Measurements from ENCODE around the gene GADD45B. TPM values are rescaled to one million over a fixed set of nuclear protein-coding genes. Genes with fewer than 3 reads are reported as not detected.
"Not testable (repeated sequence)": the region's sequence is repeated elsewhere in the genome, so short reads cannot be mapped to it uniquely, and the experiment has no call there.

GADD45B gene
- total and polyA plus RNA-seq, 5 donors from 2014 or later = 53.4 to 191 (median 63.8) TPM

DNA sequence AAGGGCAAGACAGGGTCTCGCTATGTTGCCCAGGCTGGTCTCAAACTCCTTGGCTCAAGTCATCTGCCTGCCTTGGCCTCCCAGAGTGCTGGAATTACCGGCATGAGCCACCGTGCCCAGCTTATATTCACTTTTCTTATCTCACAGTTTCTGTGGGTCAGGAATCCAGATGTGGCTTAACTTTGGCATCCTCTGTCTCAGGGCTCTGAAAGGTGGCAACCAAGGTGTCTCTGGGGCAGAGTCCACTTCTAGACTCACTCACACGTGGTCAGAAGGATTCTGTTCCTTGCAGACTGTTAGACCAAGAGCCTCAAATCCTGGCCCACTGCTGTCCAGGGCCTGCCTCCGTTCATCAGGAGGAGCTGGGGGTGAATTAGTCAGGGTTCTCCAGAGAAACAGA is 11.5 kb upstream of the GADD45B start:
- ATAC-seq (ENCODE audit: low read depth in 2 of 2) (no peak), DNase-seq (no peak)
- Mint-ChIP-seq H3K9me3 (peaks cover 0 to 1% (median 0%) of the 10 kb centered on the region in 7 donors), H3K36me3 (no peaks in the 10 kb centered on the region), H3K4me3 (peak overlapping the region in 2 of 4 donors; percentile 27 to 49), H3K27me3 (no peaks in the 10 kb centered on the region), H3K4me1 (peaks cover 0 to 17% (median 0%) of the 10 kb centered on the region in 4 donors), H3K27ac (no peak overlapping the region)
- Histone ChIP-seq H3K4me1 (ENCODE audit: control insufficient read depth, insufficient read depth, low read length, poor library complexity, severe bottlenecking) (peaks cover 16% of the 10 kb centered on the region), H3K4me3 (ENCODE audit: low read depth, low read length) (no peak overlapping the region), H3K9me3 (ENCODE audit: control insufficient read depth in 2 of 2, low read length in 2 of 2) (no peaks in the 10 kb centered on the region), H3K27me3 (ENCODE audit: control insufficient read depth, insufficient read depth, low read length) (no peaks in the 10 kb centered on the region), H3K27ac (ENCODE audit: insufficient read depth, low read length, poor library complexity, severe bottlenecking) (no peak overlapping the region), H3K36me3 (ENCODE audit: control insufficient read depth, insufficient read depth, low read length) (no peaks in the 10 kb centered on the region)

DNA sequence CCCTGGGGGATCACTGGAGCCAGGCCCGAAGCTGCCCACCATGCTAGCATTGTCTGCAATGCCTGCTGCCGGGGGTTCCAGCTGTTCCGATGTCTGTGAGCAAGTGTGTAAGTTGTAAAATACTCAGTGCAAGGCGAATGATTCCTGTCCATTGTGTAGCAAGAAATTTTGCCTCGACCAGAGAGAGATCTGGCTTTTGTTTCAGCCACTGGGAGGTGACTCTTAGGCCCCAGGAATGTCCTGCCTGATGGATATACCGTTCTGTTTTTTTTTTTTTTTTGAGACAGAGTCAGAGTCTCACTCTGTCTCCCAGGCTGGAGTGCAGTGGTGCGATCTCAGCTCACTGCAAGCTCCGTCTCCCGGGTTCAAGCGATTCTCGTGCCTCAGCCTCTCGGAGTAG is 7.3 kb upstream of the GADD45B start:
- Mint-ChIP-seq H3K27ac (no peak overlapping the region), H3K4me1 (peaks cover 0 to 6% (median 0%) of the 10 kb centered on the region in 4 donors), H3K9me3 (peaks cover 0 to 1% (median 0%) of the 10 kb centered on the region in 7 donors), H3K27me3 (no peaks in the 10 kb centered on the region), H3K36me3 (no peaks in the 10 kb centered on the region), H3K4me3 (no peak overlapping the region)
- peaks cover 5% of the 10 kb centered on the region for H3K4me1 ChIP-seq (ENCODE audit: control insufficient read depth, insufficient read depth, low read length, poor library complexity, severe bottlenecking)
- no peak overlapping the region for H3K27ac ChIP-seq (ENCODE audit: insufficient read depth, low read length, poor library complexity, severe bottlenecking)
- H3K27me3 ChIP-seq (ENCODE audit: control insufficient read depth, insufficient read depth, low read length) = no peaks in the 10 kb centered on the region
- no peaks in the 10 kb centered on the region for H3K36me3 ChIP-seq (ENCODE audit: control insufficient read depth, insufficient read depth, low read length)
- H3K9me3 ChIP-seq (ENCODE audit: control insufficient read depth in 2 of 2, low read length in 2 of 2) = no peaks in the 10 kb centered on the region
- no peak for ATAC-seq (ENCODE audit: low read depth in 2 of 2)
- H3K4me3 ChIP-seq (ENCODE audit: low read depth, low read length) = no peak overlapping the region
- no peak for DNase-seq

DNA sequence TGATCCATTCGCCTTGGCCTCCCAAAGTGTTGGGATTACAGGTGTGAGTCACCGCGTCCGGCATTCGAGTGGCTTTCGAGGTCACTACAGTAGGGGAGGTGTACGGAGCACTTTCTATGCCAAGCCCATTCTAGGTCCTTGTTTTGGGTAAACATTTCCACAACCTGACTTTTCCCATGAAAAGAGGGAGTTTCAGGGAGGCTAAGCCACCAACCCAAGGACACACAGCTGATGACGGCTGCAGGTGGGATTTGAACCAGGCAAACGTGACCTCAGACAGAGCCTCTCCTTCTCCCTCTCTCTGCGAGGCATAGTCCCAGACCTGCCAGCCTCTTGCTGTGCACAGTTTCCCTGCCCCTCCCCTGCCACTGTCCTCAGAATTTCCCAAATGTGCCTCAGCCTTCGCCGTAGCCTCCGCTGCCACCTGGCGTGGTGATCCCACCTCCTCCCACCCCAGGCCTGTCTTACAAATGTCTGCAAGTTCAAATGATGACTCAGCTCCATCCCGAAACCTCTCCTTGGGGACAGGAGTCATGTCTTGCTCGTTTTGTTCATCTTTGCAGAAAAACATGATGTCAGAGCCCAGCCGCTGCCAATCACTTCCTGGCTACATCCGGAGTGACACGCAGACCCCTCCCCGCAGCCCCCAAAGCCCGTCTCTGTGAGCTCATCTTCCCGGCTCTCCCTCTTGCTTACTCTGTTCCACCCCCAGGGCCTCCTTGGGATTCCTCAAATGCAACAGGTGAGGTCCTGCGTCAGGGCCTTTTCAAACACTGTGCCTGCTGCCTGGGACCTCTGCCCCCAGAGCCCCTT is 6.6 kb upstream of the GADD45B start:
- Mint-ChIP-seq H3K27ac (no peak overlapping the region), H3K4me3 (peak overlapping the region in 3 of 4 donors; percentile 10 to 81 (median 41))

DNA sequence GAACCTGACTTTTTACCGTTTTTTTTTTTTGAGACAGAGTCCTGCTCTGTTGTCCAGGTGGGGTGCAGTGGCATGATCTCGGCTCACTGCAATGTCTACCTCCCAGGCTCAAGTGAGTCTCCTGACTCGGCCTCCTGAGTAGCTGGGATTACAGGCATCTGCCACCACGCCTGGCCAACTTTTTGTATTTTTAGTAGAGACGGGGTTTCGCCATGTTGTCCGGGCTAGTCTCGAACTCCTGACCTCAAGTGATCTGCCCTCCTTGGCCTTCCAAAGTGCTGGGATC is 6.1 kb upstream of the GADD45B start:
- not testable (repeated sequence) for H3K36me3 Mint-ChIP-seq; H3K27me3 ChIP-seq (ENCODE audit: control insufficient read depth, insufficient read depth, low read length); H3K9me3 ChIP-seq (ENCODE audit: control insufficient read depth in 2 of 2, low read length in 2 of 2); H3K27ac ChIP-seq (ENCODE audit: insufficient read depth, low read length, poor library complexity, severe bottlenecking); ATAC-seq (ENCODE audit: low read depth in 2 of 2); H3K9me3 Mint-ChIP-seq; DNase-seq; H3K4me3 ChIP-seq (ENCODE audit: low read depth, low read length); H3K4me1 Mint-ChIP-seq; H3K27ac Mint-ChIP-seq; H3K27me3 Mint-ChIP-seq; H3K36me3 ChIP-seq (ENCODE audit: control insufficient read depth, insufficient read depth, low read length)
- H3K4me1 ChIP-seq (ENCODE audit: control insufficient read depth, insufficient read depth, low read length, poor library complexity, severe bottlenecking) = peaks cover 13% of the 10 kb centered on the region
- peak overlapping the region in 3 of 4 donors; percentile 10 to 81 (median 41) for H3K4me3 Mint-ChIP-seq

More for the DNA sequence above, 6.6 kb upstream of the GADD45B start:
- Histone ChIP-seq H3K27ac (ENCODE audit: insufficient read depth, low read length, poor library complexity, severe bottlenecking) (no peak overlapping the region), H3K4me3 (ENCODE audit: low read depth, low read length) (no peak overlapping the region), H3K36me3 (ENCODE audit: control insufficient read depth, insufficient read depth, low read length) (no peaks in the 10 kb centered on the region), H3K9me3 (ENCODE audit: control insufficient read depth in 2 of 2, low read length in 2 of 2) (no peaks in the 10 kb centered on the region), H3K4me1 (ENCODE audit: control insufficient read depth, insufficient read depth, low read length, poor library complexity, severe bottlenecking) (peaks cover 7% of the 10 kb centered on the region), H3K27me3 (ENCODE audit: control insufficient read depth, insufficient read depth, low read length) (no peaks in the 10 kb centered on the region)
- Mint-ChIP-seq H3K36me3 (no peaks in the 10 kb centered on the region), H3K9me3 (peaks cover 0 to 1% (median 0%) of the 10 kb centered on the region in 7 donors), H3K4me1 (peaks cover 0 to 6% (median 0%) of the 10 kb centered on the region in 4 donors), H3K27me3 (no peaks in the 10 kb centered on the region)
- ATAC-seq (ENCODE audit: low read depth in 2 of 2) (no peak), DNase-seq (peak in 1 of 3 donors; percentile 45)

DNA sequence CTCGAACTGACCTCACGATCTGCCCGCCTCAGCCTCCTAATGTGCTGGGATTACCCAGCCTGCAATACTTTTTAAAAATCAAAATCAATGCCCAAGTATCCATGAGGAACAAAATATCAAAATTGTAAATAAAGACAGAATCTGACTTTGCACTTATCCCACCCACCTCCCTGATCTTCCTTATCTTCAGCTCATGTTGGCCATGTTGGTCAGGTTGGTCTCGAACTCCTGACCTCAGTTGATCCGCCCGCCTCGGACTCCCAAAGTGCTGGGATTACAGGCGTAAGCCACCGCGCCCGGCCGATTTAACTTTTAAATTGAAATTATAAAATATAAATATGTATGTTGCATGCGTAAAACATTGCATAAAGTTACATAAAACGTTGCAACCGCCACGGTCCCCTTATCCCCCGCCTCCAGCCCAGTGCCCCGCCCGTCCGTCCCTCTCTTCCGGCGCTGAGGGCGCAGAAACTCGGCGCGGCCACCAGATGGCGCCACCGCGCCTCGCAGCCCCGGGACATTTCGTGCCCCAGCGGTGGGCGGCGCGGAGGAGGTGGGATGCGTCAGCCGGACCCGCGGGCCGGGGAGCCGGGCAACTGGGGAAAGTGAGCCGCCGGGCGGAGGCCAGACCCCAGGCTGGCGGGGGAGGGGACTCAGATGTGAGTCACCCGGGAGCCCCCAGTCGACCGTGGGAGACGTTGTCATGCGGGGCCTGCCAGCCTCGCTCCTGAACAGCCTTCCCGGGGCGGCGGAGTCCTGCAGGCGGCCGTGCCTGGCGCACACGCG is 1.5 kb upstream of the GADD45B start:
- Mint-ChIP-seq H3K27ac (peak overlapping the region in 1 of 3 donors; percentile 96), H3K36me3 (peaks cover 6% of the 10 kb centered on the region), H3K9me3 (peaks cover 0 to 4% (median 0%) of the 10 kb centered on the region in 7 donors), H3K4me3 (peak overlapping the region; percentile 87 to 98 (median 91)), H3K27me3 (peaks cover 15% of the 10 kb centered on the region), H3K4me1 (peaks cover 0 to 17% (median 10%) of the 10 kb centered on the region in 4 donors)
- peak overlapping the region; percentile 66 for H3K4me3 ChIP-seq (ENCODE audit: low read depth, low read length)
- DNase-seq (peak; percentile 83 to 87 (median 85)), ATAC-seq (ENCODE audit: low read depth in 2 of 2) (peak; percentile 56 to 65)
- no peaks in the 10 kb centered on the region for H3K36me3 ChIP-seq (ENCODE audit: control insufficient read depth, insufficient read depth, low read length)
- no peaks in the 10 kb centered on the region for H3K27me3 ChIP-seq (ENCODE audit: control insufficient read depth, insufficient read depth, low read length)
- peaks cover 35% of the 10 kb centered on the region for H3K4me1 ChIP-seq (ENCODE audit: control insufficient read depth, insufficient read depth, low read length, poor library complexity, severe bottlenecking)
- H3K9me3 ChIP-seq (ENCODE audit: control insufficient read depth in 2 of 2, low read length in 2 of 2) = no peaks in the 10 kb centered on the region
- H3K27ac ChIP-seq (ENCODE audit: insufficient read depth, low read length, poor library complexity, severe bottlenecking) = peak overlapping the region; percentile 85

DNA sequence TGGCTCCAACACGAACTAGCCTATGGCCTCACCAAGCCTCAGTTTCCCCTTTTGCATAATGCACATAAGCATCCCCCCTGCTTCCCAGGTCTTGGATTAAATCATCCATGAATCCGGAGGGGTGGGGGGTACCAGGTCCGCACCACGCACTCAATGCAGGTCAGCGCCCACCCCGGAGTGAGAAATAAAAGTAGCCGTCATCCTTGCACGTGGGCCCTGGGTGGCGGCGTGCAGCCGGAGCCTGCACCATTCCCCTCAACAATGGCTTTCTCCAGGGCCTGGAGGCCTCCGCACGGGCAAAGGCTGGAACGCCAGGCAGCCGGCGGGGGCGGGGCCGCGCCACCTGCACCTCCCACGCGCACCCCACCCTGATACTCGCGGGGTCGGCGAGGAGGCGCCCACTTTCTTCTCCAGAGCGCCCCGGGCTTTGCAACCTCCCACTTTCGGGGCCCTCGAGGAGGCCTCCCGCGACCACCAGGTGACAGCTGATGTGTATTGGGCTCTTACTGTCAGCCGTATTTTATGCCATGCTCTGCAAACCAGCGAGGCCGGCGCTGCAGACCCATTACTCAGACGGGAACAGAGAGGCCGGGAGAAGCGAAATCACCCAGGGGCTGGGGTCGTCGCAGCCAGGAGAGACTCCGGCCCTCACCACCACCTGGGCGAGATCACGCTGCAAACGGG is 767 bp upstream of the GADD45B start:
- peaks cover 15% of the 10 kb centered on the region for H3K27me3 Mint-ChIP-seq
- H3K27ac ChIP-seq (ENCODE audit: insufficient read depth, low read length, poor library complexity, severe bottlenecking) = peak overlapping the region; percentile 85
- peaks cover 6% of the 10 kb centered on the region for H3K36me3 Mint-ChIP-seq
- ATAC-seq (ENCODE audit: low read depth in 2 of 2) (peak; percentile 5 to 6), DNase-seq (peak; percentile 43 to 74 (median 68))
- H3K4me3 Mint-ChIP-seq = peak overlapping the region; percentile 87 to 98 (median 91)
- peaks cover 0 to 21% (median 10%) of the 10 kb centered on the region in 4 donors for H3K4me1 Mint-ChIP-seq
- peak overlapping the region; percentile 20 to 96 (median 59) for H3K27ac Mint-ChIP-seq
- H3K36me3 ChIP-seq (ENCODE audit: control insufficient read depth, insufficient read depth, low read length) = no peaks in the 10 kb centered on the region
- peak overlapping the region; percentile 66 for H3K4me3 ChIP-seq (ENCODE audit: low read depth, low read length)
- peaks cover 0 to 4% (median 0%) of the 10 kb centered on the region in 7 donors for H3K9me3 Mint-ChIP-seq
- H3K9me3 ChIP-seq (ENCODE audit: control insufficient read depth in 2 of 2, low read length in 2 of 2) = no peaks in the 10 kb centered on the region
- H3K4me1 ChIP-seq (ENCODE audit: control insufficient read depth, insufficient read depth, low read length, poor library complexity, severe bottlenecking) = peaks cover 38% of the 10 kb centered on the region
- no peaks in the 10 kb centered on the region for H3K27me3 ChIP-seq (ENCODE audit: control insufficient read depth, insufficient read depth, low read length)

DNA sequence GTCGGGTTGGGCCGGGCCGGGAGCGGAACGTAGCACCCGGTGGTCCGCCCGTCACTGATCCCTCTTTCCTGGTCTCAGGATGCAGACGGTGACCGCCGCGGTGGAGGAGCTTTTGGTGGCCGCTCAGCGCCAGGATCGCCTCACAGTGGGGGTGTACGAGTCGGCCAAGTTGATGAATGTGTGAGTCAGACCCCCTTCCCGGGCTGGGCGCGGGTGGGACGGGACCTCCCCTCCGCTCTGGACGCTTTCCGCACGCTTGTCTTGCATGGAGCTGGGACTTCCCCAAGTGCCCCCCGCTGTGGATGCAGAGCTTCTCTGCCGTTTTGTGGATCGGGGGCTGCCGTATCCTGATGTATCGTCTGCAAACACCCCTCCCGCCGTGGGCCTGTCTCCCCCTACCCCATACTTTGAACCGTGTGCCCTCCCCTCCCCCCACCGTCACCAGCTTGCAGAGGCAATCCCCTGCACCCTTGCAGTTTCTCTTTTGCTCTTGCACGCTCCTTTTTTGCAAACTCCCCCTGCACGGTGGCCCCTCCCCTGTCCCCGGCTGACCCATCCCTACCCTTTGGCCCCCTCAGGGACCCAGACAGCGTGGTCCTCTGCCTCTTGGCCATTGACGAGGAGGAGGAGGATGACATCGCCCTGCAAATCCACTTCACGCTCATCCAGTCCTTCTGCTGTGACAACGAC is 669 bp downstream of the GADD45B start:
- H3K4me3 Mint-ChIP-seq = peak overlapping the region; percentile 97 to 100 (median 99)
- H3K36me3 Mint-ChIP-seq = peaks cover 6% of the 10 kb centered on the region
- ATAC-seq (ENCODE audit: low read depth in 2 of 2) (peak in 1 of 2 donors; percentile 9), DNase-seq (peak; percentile 57 to 78 (median 69))
- H3K27me3 Mint-ChIP-seq = peaks cover 20% of the 10 kb centered on the region
- Histone ChIP-seq H3K9me3 (ENCODE audit: control insufficient read depth in 2 of 2, low read length in 2 of 2) (no peaks in the 10 kb centered on the region), H3K4me1 (ENCODE audit: control insufficient read depth, insufficient read depth, low read length, poor library complexity, severe bottlenecking) (peaks cover 38% of the 10 kb centered on the region), H3K27me3 (ENCODE audit: control insufficient read depth, insufficient read depth, low read length) (no peaks in the 10 kb centered on the region), H3K4me3 (ENCODE audit: low read depth, low read length) (peak overlapping the region; percentile 99), H3K27ac (ENCODE audit: insufficient read depth, low read length, poor library complexity, severe bottlenecking) (peak overlapping the region; percentile 85), H3K36me3 (ENCODE audit: control insufficient read depth, insufficient read depth, low read length) (no peaks in the 10 kb centered on the region)
- peaks cover 0 to 21% (median 10%) of the 10 kb centered on the region in 4 donors for H3K4me1 Mint-ChIP-seq
- peak overlapping the region; percentile 95 to 97 (median 96) for H3K27ac Mint-ChIP-seq
- H3K9me3 Mint-ChIP-seq = peaks cover 0 to 4% (median 0%) of the 10 kb centered on the region in 7 donors
